Uterus (tissue), 2 donors: ENCODE data around the gene FAM120A.

Experiments used
- POLR2A ChIP-seq, 2 donors: fragments of 450-650 bp; IDR thresholded peaks; one replicate each; pipeline ENCODE4 v1.6.1; 2016; ENCODE audit warnings: antibody characterized with exemption in 2 of 2, mild to moderate bottlenecking in 1 of 2, moderate library complexity in 1 of 2
- TF ChIP-seq, protein P1 (sequence below), 4 experiments: fragments of 200-600 bp in 2 of 4; fragments of 450-650 bp in 2 of 4; sonication (generic) in 2 of 4; IDR thresholded peaks; one replicate each; pipeline ENCODE4 v1.5.1; 2016 to 2019; ENCODE audit warnings: antibody characterized with exemption in 4 of 4, mild to moderate bottlenecking in 2 of 4, moderate library complexity in 1 of 4

DNA sequence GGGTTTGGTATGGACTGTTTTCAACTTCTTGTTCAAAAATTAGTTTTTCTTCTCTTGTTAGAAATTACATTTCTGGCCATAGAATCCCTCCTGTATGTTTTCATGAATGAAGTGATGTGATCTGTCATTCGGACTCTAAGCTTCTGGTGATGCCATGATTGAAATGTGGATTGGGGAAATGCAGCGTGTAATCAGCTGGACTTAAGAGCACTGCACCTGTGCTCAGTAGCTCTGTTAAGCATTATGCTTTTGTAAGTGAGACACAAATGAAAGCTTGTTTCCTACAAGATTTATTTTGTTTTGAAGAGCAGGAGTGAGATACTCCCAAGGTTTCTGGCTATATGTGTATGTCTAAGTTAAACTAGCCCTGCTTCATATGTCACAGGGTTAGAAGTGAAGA, 25.9 kb downstream of the FAM120A start:
- TF ChIP-seq POLR2A (IDR thresholded peaks at IDR 0.05) = no peak
- TF ChIP-seq, protein P1, sequence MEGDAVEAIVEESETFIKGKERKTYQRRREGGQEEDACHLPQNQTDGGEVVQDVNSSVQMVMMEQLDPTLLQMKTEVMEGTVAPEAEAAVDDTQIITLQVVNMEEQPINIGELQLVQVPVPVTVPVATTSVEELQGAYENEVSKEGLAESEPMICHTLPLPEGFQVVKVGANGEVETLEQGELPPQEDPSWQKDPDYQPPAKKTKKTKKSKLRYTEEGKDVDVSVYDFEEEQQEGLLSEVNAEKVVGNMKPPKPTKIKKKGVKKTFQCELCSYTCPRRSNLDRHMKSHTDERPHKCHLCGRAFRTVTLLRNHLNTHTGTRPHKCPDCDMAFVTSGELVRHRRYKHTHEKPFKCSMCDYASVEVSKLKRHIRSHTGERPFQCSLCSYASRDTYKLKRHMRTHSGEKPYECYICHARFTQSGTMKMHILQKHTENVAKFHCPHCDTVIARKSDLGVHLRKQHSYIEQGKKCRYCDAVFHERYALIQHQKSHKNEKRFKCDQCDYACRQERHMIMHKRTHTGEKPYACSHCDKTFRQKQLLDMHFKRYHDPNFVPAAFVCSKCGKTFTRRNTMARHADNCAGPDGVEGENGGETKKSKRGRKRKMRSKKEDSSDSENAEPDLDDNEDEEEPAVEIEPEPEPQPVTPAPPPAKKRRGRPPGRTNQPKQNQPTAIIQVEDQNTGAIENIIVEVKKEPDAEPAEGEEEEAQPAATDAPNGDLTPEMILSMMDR (IDR thresholded peaks at IDR 0.05) = no peak
